Mucosa of gallbladder (tissue), 1 donor: Measurements from ENCODE around the gene TBC1D5. TPM values are rescaled to one million over a fixed set of nuclear protein-coding genes. Genes with fewer than 3 reads are reported as not detected.
A peak's percentile ranks its signal among the peaks of the same experiment; 100 is the strongest.
"Not testable (repeated sequence)": the region's sequence is repeated elsewhere in the genome, so short reads cannot be mapped to it uniquely, and the experiment has no call there.

Source experiments
- DNase-seq: peaks from one replicate; pipeline ENCODE4 v3.0.0-alpha.2; 2020; ENCODE audit warnings: low spot score
- total RNA-seq: library from RNA; stranded (reverse); gene quantifications from one replicate; pipeline ENCODE4 v1.2.1, GENCODE V29; 2021
- donor health status: DM: no; HTN: no; CAD: no.

TBC1D5 gene
- total RNA-seq, 1 donor from 2014 or later: 60.0 TPM

- DNase-seq: not testable (repeated sequence)
Observed at GRCh38 chr3:17648630-17649355, 93.6 kb downstream of the TBC1D5 start.

- peak; percentile 24 for DNase-seq
Observed at GRCh38 chr3:17645074-17645698, 97.2 kb downstream of the TBC1D5 start.

DNA sequence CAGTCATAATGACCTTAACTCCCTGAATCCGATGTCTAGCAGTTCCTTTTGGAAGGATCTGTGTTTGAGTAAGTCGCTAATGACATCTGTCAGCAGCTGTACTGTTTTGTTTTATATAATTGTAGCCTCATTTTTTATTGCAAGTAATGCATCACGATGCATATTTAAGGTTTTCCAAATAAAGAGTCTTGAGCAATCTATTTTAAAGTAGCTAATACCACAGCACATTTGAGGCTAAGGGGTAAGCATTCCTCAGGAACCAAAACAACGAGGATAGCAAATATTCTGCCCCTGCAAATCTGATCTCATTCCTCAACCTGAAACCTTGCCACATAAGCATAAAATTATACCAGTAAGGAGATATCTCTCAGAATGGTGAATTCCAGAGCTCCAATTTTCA is 98.7 kb downstream of the TBC1D5 start:
- DNase-seq: no peak

DNA sequence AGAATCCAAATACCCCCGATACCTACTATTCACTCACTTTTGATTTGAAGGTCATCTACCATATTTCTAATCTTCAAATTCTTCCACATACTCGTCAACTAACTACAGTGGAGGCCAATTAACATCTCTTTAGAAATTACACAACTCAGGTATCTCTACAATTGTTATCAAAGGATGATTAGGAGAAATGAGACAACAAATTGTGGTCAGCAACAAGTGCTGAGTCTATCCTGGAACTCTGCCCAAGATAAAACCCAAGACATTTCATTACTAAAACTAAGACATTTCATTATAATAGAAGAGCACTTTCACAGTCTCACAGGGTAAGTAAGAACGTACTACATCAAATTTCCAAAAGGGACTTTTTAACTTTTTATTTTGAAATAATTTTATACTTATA is 100.0 kb downstream of the TBC1D5 start:
- no peak for DNase-seq

- no peak for DNase-seq
Observed at GRCh38 chr3:17640466-17640865, 102.0 kb downstream of the TBC1D5 start.

- DNase-seq: no peak
Observed at GRCh38 chr3:17639765-17640164, 102.7 kb downstream of the TBC1D5 start.

DNA sequence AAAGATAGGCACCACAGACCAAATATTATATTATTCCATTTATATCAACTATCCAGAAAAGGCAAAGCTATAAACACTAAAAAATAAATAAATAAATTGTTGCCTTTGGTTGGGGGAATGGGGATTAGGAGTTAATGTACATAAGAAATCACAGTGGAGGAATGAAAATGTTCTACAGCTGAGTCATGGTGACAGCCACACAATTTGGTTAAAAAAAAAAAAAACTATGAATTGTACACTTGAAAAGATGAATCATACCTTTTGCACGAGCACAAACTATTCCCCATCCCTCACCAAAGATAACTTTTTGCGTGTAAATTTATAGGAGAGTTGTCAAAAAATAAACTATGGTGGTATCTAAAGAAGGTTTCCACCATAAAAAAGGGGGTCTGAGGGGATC is 103.2 kb downstream of the TBC1D5 start:
- DNase-seq: no peak

GRCh38 chr3:17638356-17638755 is 104.1 kb downstream of the TBC1D5 start:
- no peak for DNase-seq

- not testable (repeated sequence) for DNase-seq
Observed at GRCh38 chr3:17635675-17636074, 106.8 kb downstream of the TBC1D5 start.

GRCh38 chr3:17634964-17635363 is 107.5 kb downstream of the TBC1D5 start:
- no peak for DNase-seq

GRCh38 chr3:17634201-17634600 is 108.2 kb downstream of the TBC1D5 start:
- no peak for DNase-seq

GRCh38 chr3:17632401-17633100 is 109.9 kb downstream of the TBC1D5 start:
- no peak for DNase-seq

DNA sequence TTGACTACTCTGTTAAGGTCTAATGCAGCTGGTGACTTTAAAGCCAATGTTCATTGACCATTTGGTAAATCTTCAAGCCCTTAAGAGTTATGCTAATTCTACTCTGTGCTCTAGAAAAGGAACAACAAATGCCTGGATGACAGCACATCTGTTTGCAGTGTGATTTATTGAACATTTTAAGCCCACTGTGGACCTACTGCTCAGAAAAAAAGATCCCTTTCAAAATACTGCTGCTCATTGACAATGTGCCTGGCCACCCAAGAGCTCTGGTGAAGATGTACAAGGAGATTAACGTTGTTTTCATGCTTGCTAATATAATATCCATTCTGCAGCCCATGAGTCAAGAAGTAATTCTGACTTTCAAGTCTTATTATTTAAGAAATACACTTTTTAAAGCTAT is 110.8 kb downstream of the TBC1D5 start:
- DNase-seq: no peak

- DNase-seq: no peak
Observed at GRCh38 chr3:17629400-17629799, 113.0 kb downstream of the TBC1D5 start.

DNA sequence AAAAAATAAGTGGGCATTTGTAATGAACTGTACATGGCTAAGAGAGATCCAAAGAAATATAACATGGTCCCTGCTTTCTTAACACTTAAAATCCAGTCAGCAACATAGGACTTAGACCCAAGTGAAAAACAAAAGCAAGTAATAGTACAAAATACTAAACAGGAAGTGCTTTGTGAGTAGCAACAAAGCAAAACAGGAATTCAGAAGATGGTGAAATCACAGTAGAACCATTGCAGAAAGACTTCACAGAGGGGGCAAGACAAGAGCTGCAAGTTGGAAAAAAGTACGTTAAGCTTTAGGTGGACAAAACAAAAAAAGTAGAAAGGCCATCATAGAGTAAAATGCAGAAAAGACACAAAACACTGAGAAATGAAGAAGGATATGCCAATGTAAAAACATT is 116.0 kb downstream of the TBC1D5 start:
- no peak for DNase-seq

DNA sequence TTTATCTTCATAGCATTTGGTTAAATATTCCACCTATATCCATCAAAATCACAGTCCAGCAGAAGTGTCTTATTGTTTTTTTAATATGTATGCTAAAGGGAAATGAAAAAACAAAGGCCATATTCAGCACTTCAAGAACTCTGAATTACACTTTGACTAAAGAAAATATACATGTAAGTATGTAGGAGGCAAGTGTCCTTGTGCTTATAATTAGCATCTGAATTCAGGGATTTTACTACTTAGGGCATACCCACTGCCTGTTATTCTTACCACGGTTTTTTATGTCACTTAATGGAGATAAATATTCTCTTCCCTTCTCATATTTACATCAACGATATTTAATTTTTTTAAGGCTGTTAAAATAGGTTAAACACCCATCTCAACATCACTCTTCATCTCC is 117.3 kb downstream of the TBC1D5 start:
- no peak for DNase-seq

DNA sequence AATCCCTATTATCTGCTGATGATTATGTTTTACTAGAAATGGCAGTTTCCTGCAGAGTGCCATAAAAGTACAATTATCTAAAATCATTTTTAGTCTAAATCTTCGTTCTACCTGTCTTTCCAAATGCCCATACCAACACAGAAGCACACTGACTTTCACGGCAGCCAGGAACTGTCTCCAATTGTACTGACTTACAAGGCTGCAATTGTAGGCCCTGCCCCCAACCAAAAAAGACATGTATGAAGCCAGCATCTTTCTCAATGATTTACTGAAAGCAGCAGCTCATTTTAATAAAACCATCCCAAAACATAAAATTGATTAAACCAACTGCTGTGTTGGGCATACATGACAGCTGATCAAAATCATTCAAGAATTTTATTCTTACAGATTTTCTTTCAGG is 119.0 kb downstream of the TBC1D5 start:
- DNase-seq: no peak

GRCh38 chr3:17619968-17620367 is 122.5 kb downstream of the TBC1D5 start:
- DNase-seq: no peak

DNA sequence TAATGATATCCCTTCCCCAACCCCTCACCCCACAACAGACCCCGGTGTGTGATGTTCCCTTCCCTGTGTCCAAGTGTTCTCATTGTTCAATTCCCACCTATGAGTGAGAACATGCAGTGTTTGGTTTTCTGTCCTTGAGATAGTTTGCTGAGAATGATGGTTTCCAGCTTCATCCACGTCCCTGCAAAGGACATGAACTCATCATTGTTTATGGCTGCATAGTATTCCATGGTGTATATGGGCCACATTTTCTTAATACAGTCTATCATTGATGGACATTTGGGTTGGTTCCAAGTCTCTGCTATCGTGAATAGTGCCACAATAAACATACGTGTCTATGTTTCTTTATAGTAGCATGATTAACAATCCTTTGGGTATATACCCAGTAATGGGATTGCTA is 129.4 kb downstream of the TBC1D5 start:
- DNase-seq: not testable (repeated sequence)

- no peak for DNase-seq
Observed at GRCh38 chr3:17607905-17608304, 134.5 kb downstream of the TBC1D5 start.

GRCh38 chr3:17605934-17606333 is 136.5 kb downstream of the TBC1D5 start:
- no peak for DNase-seq

- DNase-seq: no peak
Observed at GRCh38 chr3:17605032-17605431, 137.4 kb downstream of the TBC1D5 start.

- DNase-seq: no peak
Observed at GRCh38 chr3:17602126-17602525, 140.3 kb downstream of the TBC1D5 start.
